ENCODE measurements around the gene KAZN.

The KAZN gene

DNA sequence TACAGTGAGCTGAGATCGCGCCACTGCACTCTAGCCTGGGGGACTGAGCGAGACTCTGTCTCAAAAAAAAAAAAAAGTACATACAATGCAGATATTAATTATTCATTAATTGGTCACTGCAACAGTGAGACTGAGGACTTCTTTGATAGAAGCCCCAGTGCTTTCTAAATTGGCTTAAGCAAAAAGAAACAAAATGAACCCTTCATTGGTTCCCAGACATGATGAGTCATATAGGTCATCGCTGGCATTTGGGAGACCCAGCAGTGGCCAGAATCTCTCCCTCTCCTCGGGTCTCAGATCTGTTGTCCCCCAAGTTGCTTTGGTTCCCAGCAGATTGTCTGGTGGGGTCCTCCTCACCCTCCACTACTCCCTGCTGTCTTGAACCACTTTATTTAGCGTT, 144.9 kb downstream of the KAZN start:
- TF ChIP-seq, protein P1, sequence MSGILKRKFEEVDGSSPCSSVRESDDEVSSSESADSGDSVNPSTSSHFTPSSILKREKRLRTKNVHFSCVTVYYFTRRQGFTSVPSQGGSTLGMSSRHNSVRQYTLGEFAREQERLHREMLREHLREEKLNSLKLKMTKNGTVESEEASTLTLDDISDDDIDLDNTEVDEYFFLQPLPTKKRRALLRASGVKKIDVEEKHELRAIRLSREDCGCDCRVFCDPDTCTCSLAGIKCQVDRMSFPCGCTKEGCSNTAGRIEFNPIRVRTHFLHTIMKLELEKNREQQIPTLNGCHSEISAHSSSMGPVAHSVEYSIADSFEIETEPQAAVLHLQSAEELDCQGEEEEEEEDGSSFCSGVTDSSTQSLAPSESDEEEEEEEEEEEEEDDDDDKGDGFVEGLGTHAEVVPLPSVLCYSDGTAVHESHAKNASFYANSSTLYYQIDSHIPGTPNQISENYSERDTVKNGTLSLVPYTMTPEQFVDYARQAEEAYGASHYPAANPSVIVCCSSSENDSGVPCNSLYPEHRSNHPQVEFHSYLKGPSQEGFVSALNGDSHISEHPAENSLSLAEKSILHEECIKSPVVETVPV (CRISPR knock-in tag; IDR thresholded peaks at IDR 0.05), result no peak
- ATAC-seq, result no peak

DNA sequence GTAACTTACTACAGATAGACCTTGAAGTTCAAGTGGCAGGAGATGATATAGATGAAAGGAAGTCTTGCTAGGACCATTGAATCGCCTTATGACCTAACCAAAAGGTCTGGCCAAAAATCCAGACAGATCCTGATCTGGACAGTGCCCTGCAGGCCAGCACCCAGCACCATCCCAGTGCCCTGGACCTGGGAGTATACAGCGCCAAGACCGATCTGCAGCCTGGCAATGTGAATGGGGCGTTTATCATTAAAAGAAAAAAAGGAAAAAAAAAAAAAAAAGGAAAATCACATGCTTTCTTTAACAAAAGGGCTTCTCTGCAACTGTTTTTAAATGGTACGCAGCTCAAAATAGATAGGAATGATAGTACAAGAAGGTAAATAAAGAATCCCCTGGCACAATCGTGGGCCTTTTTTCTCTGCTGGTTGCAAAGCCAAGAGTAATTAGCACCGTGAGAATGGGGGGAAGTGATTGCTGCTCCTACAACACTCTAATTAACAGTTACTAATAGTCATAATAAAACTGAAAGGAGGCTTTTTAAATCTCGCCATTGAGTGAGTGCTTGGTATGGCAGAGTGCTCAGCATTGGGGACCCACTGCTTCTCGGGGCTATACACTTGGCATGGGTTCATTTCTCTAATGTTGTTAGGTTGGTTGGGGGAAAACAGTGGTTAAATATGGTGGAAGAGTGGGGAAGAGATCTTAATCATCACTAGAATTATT, 146.7 kb downstream of the KAZN start:
- TF ChIP-seq RARB (CRISPR knock-in tag; IDR thresholded peaks at IDR 0.05) (no peak), ESRRG (CRISPR knock-in tag; IDR thresholded peaks at IDR 0.05) (no peak), ZNF565 (CRISPR knock-in tag; conservative IDR thresholded peaks at IDR 0.05; ENCODE audit: low read depth) (no peak), OSR1 (CRISPR knock-in tag; IDR thresholded peaks at IDR 0.05) (no peak), ZC3H10 (CRISPR knock-in tag; IDR thresholded peaks at IDR 0.05) (no peak), BACH2 (CRISPR knock-in tag; IDR thresholded peaks at IDR 0.05; ENCODE audit: borderline replicate concordance) (no peak), GLIS3 (CRISPR knock-in tag; IDR thresholded peaks at IDR 0.05) (no peak), TCF4 (CRISPR knock-in tag; IDR thresholded peaks at IDR 0.05; ENCODE audit: borderline replicate concordance) (no peak), ZFP30 (CRISPR knock-in tag; IDR thresholded peaks at IDR 0.05) (no peak)
- TF ChIP-seq, protein P2, sequence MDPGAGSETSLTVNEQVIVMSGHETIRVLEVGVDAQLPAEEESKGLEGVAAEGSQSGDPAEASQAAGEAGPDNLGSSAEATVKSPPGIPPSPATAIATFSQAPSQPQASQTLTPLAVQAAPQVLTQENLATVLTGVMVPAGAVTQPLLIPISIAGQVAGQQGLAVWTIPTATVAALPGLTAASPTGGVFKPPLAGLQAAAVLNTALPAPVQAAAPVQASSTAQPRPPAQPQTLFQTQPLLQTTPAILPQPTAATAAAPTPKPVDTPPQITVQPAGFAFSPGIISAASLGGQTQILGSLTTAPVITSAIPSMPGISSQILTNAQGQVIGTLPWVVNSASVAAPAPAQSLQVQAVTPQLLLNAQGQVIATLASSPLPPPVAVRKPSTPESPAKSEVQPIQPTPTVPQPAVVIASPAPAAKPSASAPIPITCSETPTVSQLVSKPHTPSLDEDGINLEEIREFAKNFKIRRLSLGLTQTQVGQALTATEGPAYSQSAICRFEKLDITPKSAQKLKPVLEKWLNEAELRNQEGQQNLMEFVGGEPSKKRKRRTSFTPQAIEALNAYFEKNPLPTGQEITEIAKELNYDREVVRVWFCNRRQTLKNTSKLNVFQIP (CRISPR knock-in tag; IDR thresholded peaks at IDR 0.05; ENCODE audit: borderline replicate concordance, low read depth), result no peak
- ATAC-seq, result no peak

DNA sequence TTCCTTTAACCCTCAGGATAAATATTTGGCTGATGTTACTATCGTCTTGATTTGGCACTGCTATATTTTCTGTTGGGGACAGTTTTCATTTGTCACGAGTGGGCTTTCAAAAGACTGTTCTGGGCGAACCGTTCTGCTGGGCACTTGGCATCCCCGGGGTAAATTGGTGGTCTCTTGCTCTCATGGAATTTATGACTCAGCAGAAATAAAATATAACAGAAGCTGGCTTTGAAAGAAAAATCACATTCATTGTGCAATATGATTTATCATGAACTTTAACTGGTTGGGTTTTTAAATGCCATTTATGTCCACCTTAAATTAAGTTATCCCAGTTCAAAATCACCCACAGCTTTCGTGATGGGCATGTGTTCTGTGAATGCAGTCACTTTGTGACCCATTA, 147.3 kb downstream of the KAZN start:
- no peak for ATAC-seq
- TF ChIP-seq, protein P3, sequence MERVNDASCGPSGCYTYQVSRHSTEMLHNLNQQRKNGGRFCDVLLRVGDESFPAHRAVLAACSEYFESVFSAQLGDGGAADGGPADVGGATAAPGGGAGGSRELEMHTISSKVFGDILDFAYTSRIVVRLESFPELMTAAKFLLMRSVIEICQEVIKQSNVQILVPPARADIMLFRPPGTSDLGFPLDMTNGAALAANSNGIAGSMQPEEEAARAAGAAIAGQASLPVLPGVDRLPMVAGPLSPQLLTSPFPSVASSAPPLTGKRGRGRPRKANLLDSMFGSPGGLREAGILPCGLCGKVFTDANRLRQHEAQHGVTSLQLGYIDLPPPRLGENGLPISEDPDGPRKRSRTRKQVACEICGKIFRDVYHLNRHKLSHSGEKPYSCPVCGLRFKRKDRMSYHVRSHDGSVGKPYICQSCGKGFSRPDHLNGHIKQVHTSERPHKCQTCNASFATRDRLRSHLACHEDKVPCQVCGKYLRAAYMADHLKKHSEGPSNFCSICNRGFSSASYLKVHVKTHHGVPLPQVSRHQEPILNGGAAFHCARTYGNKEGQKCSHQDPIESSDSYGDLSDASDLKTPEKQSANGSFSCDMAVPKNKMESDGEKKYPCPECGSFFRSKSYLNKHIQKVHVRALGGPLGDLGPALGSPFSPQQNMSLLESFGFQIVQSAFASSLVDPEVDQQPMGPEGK (CRISPR knock-in tag; IDR thresholded peaks at IDR 0.05; ENCODE audit: borderline replicate concordance), result no peak
- TF ChIP-seq ARNTL (CRISPR knock-in tag; IDR thresholded peaks at IDR 0.05; ENCODE audit: borderline replicate concordance, low read depth), result no peak
- TF ChIP-seq OSR1 (CRISPR knock-in tag; IDR thresholded peaks at IDR 0.05), result no peak
- TF ChIP-seq ZNF70 (CRISPR knock-in tag; IDR thresholded peaks at IDR 0.05), result no peak
- no peak for TF ChIP-seq GLIS3 (CRISPR knock-in tag; IDR thresholded peaks at IDR 0.05)
- TF ChIP-seq, protein P2 (CRISPR knock-in tag; IDR thresholded peaks at IDR 0.05; ENCODE audit: borderline replicate concordance, low read depth), result no peak
- no peak for TF ChIP-seq TOX (CRISPR knock-in tag; IDR thresholded peaks at IDR 0.05; ENCODE audit: borderline replicate concordance)
- no peak for TF ChIP-seq PPARA (CRISPR knock-in tag; IDR thresholded peaks at IDR 0.05; ENCODE audit: borderline replicate concordance)
- no peak for TF ChIP-seq ZNF565 (CRISPR knock-in tag; conservative IDR thresholded peaks at IDR 0.05; ENCODE audit: low read depth)
- no peak for TF ChIP-seq ZC3H10 (CRISPR knock-in tag; IDR thresholded peaks at IDR 0.05)

DNA sequence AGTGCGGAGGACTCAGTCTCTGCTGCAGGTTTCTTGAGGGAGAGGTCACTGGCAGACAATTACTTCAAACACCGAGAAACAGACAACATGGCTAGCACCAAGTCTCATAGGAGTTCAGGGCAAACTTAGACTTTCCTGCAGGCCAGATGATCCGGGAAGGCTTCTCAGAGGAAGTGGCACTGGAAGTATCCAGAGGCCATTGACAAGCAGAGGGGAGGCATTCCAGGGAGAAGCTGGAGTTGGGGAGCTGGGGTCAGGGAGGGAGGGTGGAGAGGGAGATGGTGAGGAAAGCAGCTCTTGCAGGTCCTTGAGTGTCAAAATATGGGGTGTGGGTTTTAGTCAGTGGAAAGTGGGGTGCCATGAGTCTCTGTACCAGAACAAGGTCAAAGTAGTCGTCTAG, 147.9 kb downstream of the KAZN start:
- ATAC-seq, result no peak
- TF ChIP-seq OSR1 (CRISPR knock-in tag; IDR thresholded peaks at IDR 0.05) (no peak), ZC3H10 (CRISPR knock-in tag; IDR thresholded peaks at IDR 0.05) (no peak), ESRRG (CRISPR knock-in tag; IDR thresholded peaks at IDR 0.05) (no peak), RARB (CRISPR knock-in tag; IDR thresholded peaks at IDR 0.05) (no peak), TCF4 (CRISPR knock-in tag; IDR thresholded peaks at IDR 0.05; ENCODE audit: borderline replicate concordance) (no peak), ZFP3 (CRISPR knock-in tag; IDR thresholded peaks at IDR 0.05) (no peak), ZNF8 (CRISPR knock-in tag; IDR thresholded peaks at IDR 0.05) (no peak), ZFP30 (CRISPR knock-in tag; IDR thresholded peaks at IDR 0.05) (no peak)
- TF ChIP-seq, protein P1 (CRISPR knock-in tag; IDR thresholded peaks at IDR 0.05), result no peak
- TF ChIP-seq, protein P4, sequence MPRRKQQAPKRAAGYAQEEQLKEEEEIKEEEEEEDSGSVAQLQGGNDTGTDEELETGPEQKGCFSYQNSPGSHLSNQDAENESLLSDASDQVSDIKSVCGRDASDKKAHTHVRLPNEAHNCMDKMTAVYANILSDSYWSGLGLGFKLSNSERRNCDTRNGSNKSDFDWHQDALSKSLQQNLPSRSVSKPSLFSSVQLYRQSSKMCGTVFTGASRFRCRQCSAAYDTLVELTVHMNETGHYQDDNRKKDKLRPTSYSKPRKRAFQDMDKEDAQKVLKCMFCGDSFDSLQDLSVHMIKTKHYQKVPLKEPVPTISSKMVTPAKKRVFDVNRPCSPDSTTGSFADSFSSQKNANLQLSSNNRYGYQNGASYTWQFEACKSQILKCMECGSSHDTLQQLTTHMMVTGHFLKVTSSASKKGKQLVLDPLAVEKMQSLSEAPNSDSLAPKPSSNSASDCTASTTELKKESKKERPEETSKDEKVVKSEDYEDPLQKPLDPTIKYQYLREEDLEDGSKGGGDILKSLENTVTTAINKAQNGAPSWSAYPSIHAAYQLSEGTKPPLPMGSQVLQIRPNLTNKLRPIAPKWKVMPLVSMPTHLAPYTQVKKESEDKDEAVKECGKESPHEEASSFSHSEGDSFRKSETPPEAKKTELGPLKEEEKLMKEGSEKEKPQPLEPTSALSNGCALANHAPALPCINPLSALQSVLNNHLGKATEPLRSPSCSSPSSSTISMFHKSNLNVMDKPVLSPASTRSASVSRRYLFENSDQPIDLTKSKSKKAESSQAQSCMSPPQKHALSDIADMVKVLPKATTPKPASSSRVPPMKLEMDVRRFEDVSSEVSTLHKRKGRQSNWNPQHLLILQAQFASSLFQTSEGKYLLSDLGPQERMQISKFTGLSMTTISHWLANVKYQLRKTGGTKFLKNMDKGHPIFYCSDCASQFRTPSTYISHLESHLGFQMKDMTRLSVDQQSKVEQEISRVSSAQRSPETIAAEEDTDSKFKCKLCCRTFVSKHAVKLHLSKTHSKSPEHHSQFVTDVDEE (CRISPR knock-in tag; IDR thresholded peaks at IDR 0.05), result no peak
- TF ChIP-seq, protein P2 (CRISPR knock-in tag; IDR thresholded peaks at IDR 0.05; ENCODE audit: borderline replicate concordance, low read depth), result no peak
- TF ChIP-seq, protein P5, sequence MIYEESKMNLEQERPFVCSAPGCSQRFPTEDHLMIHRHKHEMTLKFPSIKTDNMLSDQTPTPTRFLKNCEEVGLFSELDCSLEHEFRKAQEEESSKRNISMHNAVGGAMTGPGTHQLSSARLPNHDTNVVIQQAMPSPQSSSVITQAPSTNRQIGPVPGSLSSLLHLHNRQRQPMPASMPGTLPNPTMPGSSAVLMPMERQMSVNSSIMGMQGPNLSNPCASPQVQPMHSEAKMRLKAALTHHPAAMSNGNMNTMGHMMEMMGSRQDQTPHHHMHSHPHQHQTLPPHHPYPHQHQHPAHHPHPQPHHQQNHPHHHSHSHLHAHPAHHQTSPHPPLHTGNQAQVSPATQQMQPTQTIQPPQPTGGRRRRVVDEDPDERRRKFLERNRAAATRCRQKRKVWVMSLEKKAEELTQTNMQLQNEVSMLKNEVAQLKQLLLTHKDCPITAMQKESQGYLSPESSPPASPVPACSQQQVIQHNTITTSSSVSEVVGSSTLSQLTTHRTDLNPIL (CRISPR knock-in tag; IDR thresholded peaks at IDR 0.05; ENCODE audit: low read depth), result no peak
